ENCODE results near the gene SLC38A6.
"Not testable (repeated sequence)": the region's sequence is repeated elsewhere in the genome, so short reads cannot be mapped to it uniquely, and the experiment has no call there.

SLC38A6 gene

GRCh38 chr14:61089126-61089750 is 108.2 kb downstream of the SLC38A6 start:
- no peak for DNase-seq (ENCODE audit: low read depth)
- Histone ChIP-seq H3K27me3 (replicated peaks; ENCODE audit: control insufficient read depth, insufficient read depth, low read length) (no peaks in the 10 kb centered on the region), H3K9ac (ENCODE audit: low read length) (peak overlapping the region; percentile 14), H3K9me3 (ENCODE audit: control insufficient read depth, low read length) (no peaks in the 10 kb centered on the region), H3K36me3 (ENCODE audit: control insufficient read depth, insufficient read depth, low read length, severe bottlenecking) (peaks cover 6% of the 10 kb centered on the region), H3K4me3 (ENCODE audit: low read length) (no peak overlapping the region), H3K4me1 (ENCODE audit: control insufficient read depth, insufficient read depth, low read length) (peaks cover 32% of the 10 kb centered on the region)

- Histone ChIP-seq H3K36me3 (ENCODE audit: control insufficient read depth, insufficient read depth, low read length, severe bottlenecking) (no peaks in the 10 kb centered on the region), H3K9ac (ENCODE audit: low read length) (peak overlapping the region; percentile 79), H3K4me1 (ENCODE audit: control insufficient read depth, insufficient read depth, low read length) (peaks cover 32% of the 10 kb centered on the region), H3K4me3 (ENCODE audit: low read length) (peak overlapping the region; percentile 57), H3K9me3 (ENCODE audit: control insufficient read depth, low read length) (no peaks in the 10 kb centered on the region), H3K27me3 (replicated peaks; ENCODE audit: control insufficient read depth, insufficient read depth, low read length) (no peaks in the 10 kb centered on the region)
- peak; percentile 62 for DNase-seq (ENCODE audit: low read depth)
Observed at GRCh38 chr14:61090432-61091216, 109.6 kb downstream of the SLC38A6 start.

GRCh38 chr14:61091657-61092273 is 110.7 kb downstream of the SLC38A6 start:
- Histone ChIP-seq H3K36me3 (ENCODE audit: control insufficient read depth, insufficient read depth, low read length, severe bottlenecking) (no peaks in the 10 kb centered on the region), H3K9me3 (ENCODE audit: control insufficient read depth, low read length) (no peaks in the 10 kb centered on the region), H3K4me3 (ENCODE audit: low read length) (peak overlapping the region; percentile 57), H3K4me1 (ENCODE audit: control insufficient read depth, insufficient read depth, low read length) (peaks cover 32% of the 10 kb centered on the region), H3K27me3 (replicated peaks; ENCODE audit: control insufficient read depth, insufficient read depth, low read length) (no peaks in the 10 kb centered on the region), H3K9ac (ENCODE audit: low read length) (peak overlapping the region; percentile 79)
- DNase-seq (ENCODE audit: low read depth) = no peak

- H3K36me3 ChIP-seq (ENCODE audit: control insufficient read depth, insufficient read depth, low read length, severe bottlenecking); DNase-seq (ENCODE audit: low read depth); H3K9ac ChIP-seq (ENCODE audit: low read length); H3K9me3 ChIP-seq (ENCODE audit: control insufficient read depth, low read length); H3K27me3 ChIP-seq (replicated peaks; ENCODE audit: control insufficient read depth, insufficient read depth, low read length); H3K4me3 ChIP-seq (ENCODE audit: low read length): not testable (repeated sequence)
- H3K4me1 ChIP-seq (ENCODE audit: control insufficient read depth, insufficient read depth, low read length) = peaks cover 28% of the 10 kb centered on the region
Observed at GRCh38 chr14:61098096-61098495, 117.1 kb downstream of the SLC38A6 start.

- no peaks in the 10 kb centered on the region for H3K36me3 ChIP-seq (ENCODE audit: control insufficient read depth, insufficient read depth, low read length, severe bottlenecking)
- H3K4me1 ChIP-seq (ENCODE audit: control insufficient read depth, insufficient read depth, low read length) = peaks cover 34% of the 10 kb centered on the region
- H3K4me3 ChIP-seq (ENCODE audit: low read length) = no peak overlapping the region
- DNase-seq (ENCODE audit: low read depth) = no peak
- no peaks in the 10 kb centered on the region for H3K9me3 ChIP-seq (ENCODE audit: control insufficient read depth, low read length)
- H3K9ac ChIP-seq (ENCODE audit: low read length) = no peak overlapping the region
- H3K27me3 ChIP-seq (replicated peaks; ENCODE audit: control insufficient read depth, insufficient read depth, low read length) = no peaks in the 10 kb centered on the region
Observed at GRCh38 chr14:61098721-61099120, 117.7 kb downstream of the SLC38A6 start.

GRCh38 chr14:61099216-61099835 is 118.3 kb downstream of the SLC38A6 start:
- peak; percentile 50 for DNase-seq (ENCODE audit: low read depth)
- H3K4me1 ChIP-seq (ENCODE audit: control insufficient read depth, insufficient read depth, low read length) = peaks cover 39% of the 10 kb centered on the region
- H3K9ac ChIP-seq (ENCODE audit: low read length) = no peak overlapping the region
- H3K27me3 ChIP-seq (replicated peaks; ENCODE audit: control insufficient read depth, insufficient read depth, low read length) = no peaks in the 10 kb centered on the region
- H3K36me3 ChIP-seq (ENCODE audit: control insufficient read depth, insufficient read depth, low read length, severe bottlenecking) = no peaks in the 10 kb centered on the region
- H3K4me3 ChIP-seq (ENCODE audit: low read length) = no peak overlapping the region
- no peaks in the 10 kb centered on the region for H3K9me3 ChIP-seq (ENCODE audit: control insufficient read depth, low read length)

- Histone ChIP-seq H3K27me3 (replicated peaks; ENCODE audit: control insufficient read depth, insufficient read depth, low read length) (no peaks in the 10 kb centered on the region), H3K9ac (ENCODE audit: low read length) (peak overlapping the region; percentile 64), H3K4me3 (ENCODE audit: low read length) (no peak overlapping the region), H3K36me3 (ENCODE audit: control insufficient read depth, insufficient read depth, low read length, severe bottlenecking) (no peaks in the 10 kb centered on the region), H3K4me1 (ENCODE audit: control insufficient read depth, insufficient read depth, low read length) (peaks cover 50% of the 10 kb centered on the region), H3K9me3 (ENCODE audit: control insufficient read depth, low read length) (no peaks in the 10 kb centered on the region)
- DNase-seq (ENCODE audit: low read depth) = peak; percentile 72
Observed at GRCh38 chr14:61101803-61102548, 120.9 kb downstream of the SLC38A6 start.
